Esophagus squamous epithelium (tissue), 4 donors: ENCODE results near the gene KCNAB1.

Source experiments
- POLR2A ChIP-seq, 4 donors: fragments of 450-650 bp; IDR thresholded peaks; one replicate each; pipeline ENCODE4 v1.6.1; 2017; ENCODE audit warnings: antibody characterized with exemption in 4 of 4, mild to moderate bottlenecking in 4 of 4, moderate library complexity in 3 of 4
- TF ChIP-seq, protein P1 (sequence below), 6 experiments: fragments of 450-650 bp in 4 of 6; fragments of 200-600 bp in 2 of 6; sonication (generic) in 2 of 6; IDR thresholded peaks; one replicate each; pipeline ENCODE4 v1.5.1; 2016 to 2019; ENCODE audit warnings: antibody characterized with exemption in 6 of 6, mild to moderate bottlenecking in 4 of 6, moderate library complexity in 4 of 6

DNA sequence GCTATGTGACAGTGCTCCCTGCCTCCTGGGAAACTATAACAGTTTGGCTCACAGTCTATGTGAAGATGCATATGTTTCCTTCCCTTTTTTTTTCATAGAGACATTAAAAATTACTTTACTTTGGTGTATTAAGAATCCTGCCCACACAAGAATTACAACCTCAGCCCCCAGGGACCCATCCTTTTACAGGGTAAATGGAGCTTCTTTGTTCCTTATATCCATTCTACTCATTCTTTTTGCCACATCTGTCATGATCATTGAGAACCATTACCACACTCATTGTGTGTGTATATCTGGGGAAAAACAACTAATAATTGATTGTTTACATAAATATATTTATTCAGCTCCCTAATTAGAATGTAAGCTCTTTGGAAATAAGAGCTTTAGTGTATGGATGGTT, 277.2 kb downstream of the KCNAB1 start:
- TF ChIP-seq POLR2A (IDR thresholded peaks at IDR 0.05), result no peak
- TF ChIP-seq, protein P1, sequence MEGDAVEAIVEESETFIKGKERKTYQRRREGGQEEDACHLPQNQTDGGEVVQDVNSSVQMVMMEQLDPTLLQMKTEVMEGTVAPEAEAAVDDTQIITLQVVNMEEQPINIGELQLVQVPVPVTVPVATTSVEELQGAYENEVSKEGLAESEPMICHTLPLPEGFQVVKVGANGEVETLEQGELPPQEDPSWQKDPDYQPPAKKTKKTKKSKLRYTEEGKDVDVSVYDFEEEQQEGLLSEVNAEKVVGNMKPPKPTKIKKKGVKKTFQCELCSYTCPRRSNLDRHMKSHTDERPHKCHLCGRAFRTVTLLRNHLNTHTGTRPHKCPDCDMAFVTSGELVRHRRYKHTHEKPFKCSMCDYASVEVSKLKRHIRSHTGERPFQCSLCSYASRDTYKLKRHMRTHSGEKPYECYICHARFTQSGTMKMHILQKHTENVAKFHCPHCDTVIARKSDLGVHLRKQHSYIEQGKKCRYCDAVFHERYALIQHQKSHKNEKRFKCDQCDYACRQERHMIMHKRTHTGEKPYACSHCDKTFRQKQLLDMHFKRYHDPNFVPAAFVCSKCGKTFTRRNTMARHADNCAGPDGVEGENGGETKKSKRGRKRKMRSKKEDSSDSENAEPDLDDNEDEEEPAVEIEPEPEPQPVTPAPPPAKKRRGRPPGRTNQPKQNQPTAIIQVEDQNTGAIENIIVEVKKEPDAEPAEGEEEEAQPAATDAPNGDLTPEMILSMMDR (IDR thresholded peaks at IDR 0.05), result no peak
